K562 (cell line): ENCODE measurements around the gene HELZ2. TPM values are rescaled to one million over a fixed set of nuclear protein-coding genes. Genes with fewer than 3 reads are reported as not detected.

Experiments
- ATAC-seq: fragments of 200-7000 bp; cut with Tn5 transposase; 3 replicates; pipeline ENCODE4 v1.9.1; 2020; ENCODE audit warnings: moderate library complexity
- BruUV-seq: library from RNA; stranded (reverse); fragments of 400-500 nt; replicated peaks from 2 replicates; lab custom pipeline; 2021; lab: Mats Ljungman, UMichigan
- CTCF ChIA-PET: fragments of 300-600 bp; formaldehyde crosslinking; extraction: SDS; loops from one replicate; lab custom pipeline; 2021; ENCODE audit warnings: low intra/inter-chr PET ratio; lab: Yijun Ruan, JAX
- POLR2A ChIA-PET: fragments of 300-600, 350-650 bp; sonication (Branson Sonifier 250); formaldehyde crosslinking; extraction: SDS; loops from one replicate; lab custom pipeline; 2021; ENCODE audit warnings: antibody characterized with exemption, inconsistent platforms; lab: Yijun Ruan, JAX
- DNase-seq, 4 experiments: peaks; one replicate each; pipeline versions ENCODE4 v3.0.0 to v3.0.0-alpha.2; 2011 to 2018; ENCODE audit warnings: low spot score in 3 of 4, mixed read lengths in 3 of 4; ENCODE audit errors: extremely low read depth in 1 of 4
- FAIRE-seq: peaks from 2 replicates; lab custom pipeline; 2011; peaks lifted over from hg19 to GRCh38; lab: Jason Lieb, UNC
- H2AFZ ChIP-seq: 2 replicates; pipeline ENCODE4 v1.6.0; 2011; ENCODE audit warnings: low read depth, low read length, control low read depth, inconsistent platforms
- H3K27ac ChIP-seq: fragments of 200-600 bp; 3 replicates; pipeline ENCODE4 v1.8.0; 2011; ENCODE audit warnings: low read depth, mild to moderate bottlenecking, control low read depth, inconsistent platforms, low read length, moderate library complexity, mixed read lengths; ENCODE audit errors: extremely low read depth
- H3K27me3 ChIP-seq, 2 experiments: fragments of 300-600 bp in 1 of 2; 2 replicates in 1 of 2; 3 replicates in 1 of 2; pipeline versions ENCODE4 v1.6.0 to v1.8.0; 2011; ENCODE audit warnings: inconsistent platforms in 2 of 2, low read length in 2 of 2, mild to moderate bottlenecking in 1 of 2, mixed read lengths in 1 of 2, moderate library complexity in 1 of 2; ENCODE audit not compliant: control insufficient read depth in 2 of 2, insufficient read depth in 2 of 2
- H3K36me3 ChIP-seq: fragments of 300-600 bp; 3 replicates; pipeline ENCODE4 v1.8.0; 2011; ENCODE audit warnings: mild to moderate bottlenecking, low read length, inconsistent platforms; ENCODE audit not compliant: control insufficient read depth, insufficient read depth
- H3K4me1 ChIP-seq, 2 experiments: fragments of 200-600 bp in 1 of 2; replicated peaks in 1 of 2; 2 replicates in 1 of 2; 3 replicates in 1 of 2; pipeline versions ENCODE4 v1.5.1 to v1.8.0; 2011; ENCODE audit warnings: inconsistent platforms in 2 of 2, low read length in 2 of 2, mild to moderate bottlenecking in 1 of 2, mixed read lengths in 1 of 2, moderate library complexity in 1 of 2; ENCODE audit not compliant: control insufficient read depth in 2 of 2, insufficient read depth in 2 of 2
- H3K4me2 ChIP-seq: 2 replicates; pipeline ENCODE4 v1.6.1; 2011; ENCODE audit warnings: low read length, control low read depth, inconsistent platforms, mixed read lengths; ENCODE audit not compliant: insufficient read depth
- H3K4me3 ChIP-seq: fragments of 200-600 bp; sonication (generic), shearing (Covaris generic); 2 replicates; pipeline ENCODE4 v1.5.1; 2016; ENCODE audit warnings: control low read depth, inconsistent platforms
- H3K79me2 ChIP-seq: fragments of 200-600 bp; 3 replicates; pipeline ENCODE4 v1.8.0; 2011; ENCODE audit warnings: low read length, inconsistent platforms; ENCODE audit not compliant: control insufficient read depth, insufficient read depth
- H3K9ac ChIP-seq, 2 experiments: 2 replicates each; pipeline versions ENCODE4 v1.6.0 to v1.6.1; 2011; ENCODE audit warnings: low read depth in 2 of 2, low read length in 2 of 2, control low read depth in 1 of 2, inconsistent platforms in 1 of 2, mild to moderate bottlenecking in 1 of 2, mixed read lengths in 1 of 2; ENCODE audit not compliant: insufficient read depth in 1 of 2
- H3K9me1 ChIP-seq: one replicate; pipeline ENCODE4 v1.6.0; 2011; ENCODE audit warnings: inconsistent platforms, mild to moderate bottlenecking, low read length, moderate library complexity; ENCODE audit not compliant: control insufficient read depth, insufficient read depth
- H3K9me3 ChIP-seq: replicated peaks from 2 replicates; pipeline ENCODE4 v1.5.1; 2011; ENCODE audit warnings: low read depth, low read length, inconsistent platforms; ENCODE audit not compliant: control insufficient read depth, insufficient read depth
- H4K20me1 ChIP-seq: replicated peaks from 2 replicates; pipeline ENCODE4 v1.6.1; 2011; ENCODE audit warnings: low read length, inconsistent platforms, mixed read lengths; ENCODE audit not compliant: control insufficient read depth, insufficient read depth
- CEBPB ChIP-seq: fragments of 450-650 bp; IDR thresholded peaks from 2 replicates; pipeline ENCODE4 v1.6.1; 2016; ENCODE audit warnings: missing genetic modification characterization, missing compliant biosample characterization
- FOXJ2 ChIP-seq: fragments of 200-800 bp; sonication (Bioruptor generic); IDR thresholded peaks from 2 replicates; pipeline ENCODE4 v1.6.1; 2016; ENCODE audit warnings: missing genetic modification characterization, missing compliant biosample characterization
- FOXK2 ChIP-seq, 2 experiments: fragments of 450-650 bp; IDR thresholded peaks in 1 of 2; conservative IDR thresholded peaks in 1 of 2; 2 replicates each; pipeline ENCODE4 v1.6.1; 2016; ENCODE audit warnings: low read depth in 2 of 2, mild to moderate bottlenecking in 1 of 2
- HOXB6 ChIP-seq: fragments of 250-450 bp; sonication (Bioruptor Pico); IDR thresholded peaks from 2 replicates; pipeline ENCODE4 v1.5.1; 2022; ENCODE audit warnings: mild to moderate bottlenecking, borderline replicate concordance
- IRF2 ChIP-seq: sonication (generic); formaldehyde crosslinking; IDR thresholded peaks from 2 replicates; pipeline ENCODE4 v1.8.1; 2022; ENCODE audit warnings: mild to moderate bottlenecking, missing genetic modification reagents
- MTF1 ChIP-seq: fragments of 250-450 bp; sonication (Bioruptor Pico); IDR thresholded peaks from 2 replicates; pipeline ENCODE4 v1.9.0; 2021; ENCODE audit warnings: moderate library complexity, mild to moderate bottlenecking, inconsistent platforms, borderline replicate concordance
- SAP30 ChIP-seq: fragments of 200-600 bp; sonication (generic); IDR thresholded peaks from 2 replicates; pipeline ENCODE4 v1.6.1; 2012; ENCODE audit warnings: borderline replicate concordance, low read depth, mild to moderate bottlenecking, moderate library complexity, low read length, control low read depth, inconsistent platforms; ENCODE audit not compliant: insufficient read depth, poor library complexity, severe bottlenecking
- TSC22D4 ChIP-seq: fragments of 450-650 bp; IDR thresholded peaks from 2 replicates; pipeline ENCODE4 v1.6.1; 2016; ENCODE audit warnings: missing genetic modification characterization, missing biosample characterization, control low read depth
- WGBS: fragments of 100-300 bp; shearing (Covaris generic); methylation state at CpG from one replicate; pipeline ENCODE4 v1.1.6; 2016; ENCODE audit warnings: low coverage, mixed read lengths; ENCODE audit not compliant: insufficient coverage; ENCODE audit errors: missing lambda C conversion rate; 5-methylcytosine and 5-hydroxymethylcytosine counted together
- in situ Hi-C: fragments of 300-500 bp; cut with MboI; formaldehyde crosslinking; loops from 4 replicates; pipeline ENCODE4 v1.15.0; 2018; ENCODE audit warnings: inconsistent platforms, mixed read lengths
- intact Hi-C: fragments of 100-400 bp; cut with micrococcal nuclease; formaldehyde crosslinking; loops from 2 replicates; pipeline ENCODE4 v1.14.2; 2022
- polyA plus RNA-seq, 8 experiments: library from polyadenylated mRNA; depleted of rRNA in 4 of 8; stranded (reverse) in 5 of 8; unstranded in 3 of 8; fragments of >200 nt; fragmentation: Nextera tagmentation in 2 of 8; fragmentation: Illumina TruSeq in 1 of 8; extraction: Ambion mirVana in 2 of 8; extraction: Trizol in 1 of 8; gene quantifications; 2 replicates each; pipeline versions ENCODE4 v1.2.1 to v1.2.3, GENCODE V29; 2011 to 2014; ENCODE audit warnings: inconsistent platforms in 1 of 8, missing spikeins in 1 of 8
- total RNA-seq, 7 experiments: library from RNA; depleted of rRNA in 6 of 7; stranded (reverse); fragments of >200 nt in 6 of 7; fragmentation: Illumina TruSeq in 2 of 7; extraction: Trizol in 2 of 7; gene quantifications; 2 replicates each; pipeline versions ENCODE4 v1.2.1 to v1.2.3, GENCODE V29; 2011 to 2021; ENCODE audit warnings: low replicate concordance in 1 of 7
- TF ChIP-seq, protein P1 (sequence below): sonication (generic); formaldehyde crosslinking; IDR thresholded peaks from 2 replicates; pipeline ENCODE4 v1.8.1; 2023; ENCODE audit warnings: mild to moderate bottlenecking, missing genetic modification reagents
- TF ChIP-seq, protein P2 (sequence below), 2 experiments: fragments of 200-800 bp in 1 of 2; sonication (Bioruptor generic) in 1 of 2; sonication (generic) in 1 of 2; formaldehyde crosslinking in 1 of 2; IDR thresholded peaks in 1 of 2; conservative IDR thresholded peaks in 1 of 2; 2 replicates each; pipeline versions ENCODE4 v1.5.0 to v1.6.1; 2016 to 2020; ENCODE audit warnings: missing compliant biosample characterization in 1 of 2, missing genetic modification characterization in 1 of 2, missing genetic modification reagents in 1 of 2

HELZ2 gene
- total and polyA plus RNA-seq, 9 of the 15 experiments (the other 6 are each of a cell fraction or from before 2014, with no cell fraction given), result 0.03 to 7.8 (median 2.9) TPM; not detected in 1

DNA sequence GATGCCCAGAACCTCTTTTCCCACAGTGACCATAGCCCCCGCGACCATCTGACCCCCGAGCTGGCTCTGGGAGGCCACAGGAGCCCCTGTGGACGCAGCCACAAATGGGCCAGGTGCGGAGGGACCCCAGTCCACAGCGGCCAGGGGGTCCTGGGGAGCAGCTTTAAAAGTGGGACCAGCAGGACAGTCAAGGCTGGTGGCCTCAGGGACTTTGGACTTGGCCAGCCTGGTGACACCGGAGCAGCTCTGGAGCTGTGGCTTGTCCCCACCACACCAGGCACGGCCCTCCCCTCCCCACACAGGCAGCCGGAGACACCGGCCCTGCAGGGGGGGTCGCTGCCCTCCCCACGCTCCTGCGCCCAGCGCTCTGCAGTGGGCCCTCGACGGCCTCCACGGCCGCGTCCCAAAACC, 16.6 kb downstream of the HELZ2 start:
- BruUV-seq, result no TSS peak
- H3K27ac ChIP-seq, result no peak overlapping the region
- H3K36me3 ChIP-seq, result no peaks in the 10 kb centered on the region
- no peaks in the 10 kb centered on the region for H3K9me3 ChIP-seq
- no peak for TF ChIP-seq TSC22D4 (tag)
- no peak for TF ChIP-seq CEBPB (tag)
- no peak for TF ChIP-seq HOXB6 (CRISPR knock-in tag)
- TF ChIP-seq IRF2 (CRISPR knock-in tag), result no peak
- no peak for TF ChIP-seq FOXJ2 (tag)
- no peak for TF ChIP-seq SAP30
- no peak for TF ChIP-seq MTF1 (CRISPR knock-in tag)
- no peak for TF ChIP-seq FOXK2 (conservative IDR thresholded peaks at IDR 0.05 in 1 of 2, IDR thresholded peaks at IDR 0.05 in 1 of 2; ENCODE audit: low read depth in 2 of 2)
- TF ChIP-seq, protein P1, sequence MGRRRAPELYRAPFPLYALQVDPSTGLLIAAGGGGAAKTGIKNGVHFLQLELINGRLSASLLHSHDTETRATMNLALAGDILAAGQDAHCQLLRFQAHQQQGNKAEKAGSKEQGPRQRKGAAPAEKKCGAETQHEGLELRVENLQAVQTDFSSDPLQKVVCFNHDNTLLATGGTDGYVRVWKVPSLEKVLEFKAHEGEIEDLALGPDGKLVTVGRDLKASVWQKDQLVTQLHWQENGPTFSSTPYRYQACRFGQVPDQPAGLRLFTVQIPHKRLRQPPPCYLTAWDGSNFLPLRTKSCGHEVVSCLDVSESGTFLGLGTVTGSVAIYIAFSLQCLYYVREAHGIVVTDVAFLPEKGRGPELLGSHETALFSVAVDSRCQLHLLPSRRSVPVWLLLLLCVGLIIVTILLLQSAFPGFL, result no peak
- TF ChIP-seq, protein P2, sequence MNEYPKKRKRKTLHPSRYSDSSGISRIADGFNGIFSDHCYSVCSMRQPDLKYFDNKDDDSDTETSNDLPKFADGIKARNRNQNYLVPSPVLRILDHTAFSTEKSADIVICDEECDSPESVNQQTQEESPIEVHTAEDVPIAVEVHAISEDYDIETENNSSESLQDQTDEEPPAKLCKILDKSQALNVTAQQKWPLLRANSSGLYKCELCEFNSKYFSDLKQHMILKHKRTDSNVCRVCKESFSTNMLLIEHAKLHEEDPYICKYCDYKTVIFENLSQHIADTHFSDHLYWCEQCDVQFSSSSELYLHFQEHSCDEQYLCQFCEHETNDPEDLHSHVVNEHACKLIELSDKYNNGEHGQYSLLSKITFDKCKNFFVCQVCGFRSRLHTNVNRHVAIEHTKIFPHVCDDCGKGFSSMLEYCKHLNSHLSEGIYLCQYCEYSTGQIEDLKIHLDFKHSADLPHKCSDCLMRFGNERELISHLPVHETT (CRISPR knock-in tag; conservative IDR thresholded peaks at IDR 0.05 in 1 of 2, IDR thresholded peaks at IDR 0.05 in 1 of 2), result no peak
- TF ChIP-seq, all 486 proteins: peak for 0
- in situ Hi-C loops (no loop called here), intact Hi-C loops (loop anchor here (10.0 kb wide), 1 partner anchor 307 kb away; the partner anchor contains the start of genes ABHD16B and TPD52L2)
- Histone ChIP-seq H2AFZ (no peak overlapping the region), H3K9me1 (no peaks in the 10 kb centered on the region), H3K4me2 (no peak overlapping the region), H3K4me1 (peaks cover 11 to 86% of the 10 kb centered on the region in 2 experiments), H3K4me3 (no peak overlapping the region), H4K20me1 (no peaks in the 10 kb centered on the region), H3K27me3 (no peaks in the 10 kb centered on the region), H3K79me2 (no peaks in the 10 kb centered on the region), H3K9ac (no peak overlapping the region)
- CTCF ChIA-PET, result no interaction called here
- POLR2A ChIA-PET, result interaction anchor here (0.6 to 1.0 kb wide), 6 partner anchors 8 to 150 kb away, joined by 3 to 4 read pairs (median 3); partner anchors contain the start of genes ARFRP1 and ZGPAT
- ATAC-seq, result no peak
- DNase-seq, result no peak
- 33% methylated on average over 8 of the region's 19 CpGs for WGBS
- FAIRE-seq, result no peak
